Activated CD8-positive, alpha-beta memory T cell treated with anti-CD3 and anti-CD28 coated beads for 1 hour (primary cell): ENCODE measurements around the gene SLC39A11.

ENCODE experiments used
- DNase-seq, 2 donors: peaks; one replicate each; pipeline ENCODE4 v3.0.0-alpha.2; 2020; ENCODE audit warnings: low read depth in 1 of 2; ENCODE audit errors: extremely low read depth in 1 of 2

Gene SLC39A11

DNA sequence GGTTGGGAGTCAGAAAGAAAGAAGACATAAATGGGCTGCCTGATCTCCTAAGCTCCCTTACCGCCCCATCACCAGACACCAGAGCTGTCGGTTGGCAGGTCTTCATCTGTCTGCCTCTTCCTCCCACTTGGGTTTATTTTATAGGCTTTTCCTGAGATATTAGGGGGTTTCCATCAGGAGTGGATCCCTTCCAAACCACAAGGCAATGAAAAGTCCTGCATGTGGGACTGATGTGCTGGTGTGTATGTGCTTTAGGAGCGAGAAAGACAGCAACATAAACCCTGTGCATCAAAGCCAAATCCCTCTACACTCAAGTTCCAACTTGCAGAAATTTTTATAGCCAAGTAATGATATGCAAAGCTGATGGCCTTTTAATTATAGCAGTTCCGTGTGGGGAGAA is 389.5 kb downstream of the SLC39A11 start:
- no peak for DNase-seq

DNA sequence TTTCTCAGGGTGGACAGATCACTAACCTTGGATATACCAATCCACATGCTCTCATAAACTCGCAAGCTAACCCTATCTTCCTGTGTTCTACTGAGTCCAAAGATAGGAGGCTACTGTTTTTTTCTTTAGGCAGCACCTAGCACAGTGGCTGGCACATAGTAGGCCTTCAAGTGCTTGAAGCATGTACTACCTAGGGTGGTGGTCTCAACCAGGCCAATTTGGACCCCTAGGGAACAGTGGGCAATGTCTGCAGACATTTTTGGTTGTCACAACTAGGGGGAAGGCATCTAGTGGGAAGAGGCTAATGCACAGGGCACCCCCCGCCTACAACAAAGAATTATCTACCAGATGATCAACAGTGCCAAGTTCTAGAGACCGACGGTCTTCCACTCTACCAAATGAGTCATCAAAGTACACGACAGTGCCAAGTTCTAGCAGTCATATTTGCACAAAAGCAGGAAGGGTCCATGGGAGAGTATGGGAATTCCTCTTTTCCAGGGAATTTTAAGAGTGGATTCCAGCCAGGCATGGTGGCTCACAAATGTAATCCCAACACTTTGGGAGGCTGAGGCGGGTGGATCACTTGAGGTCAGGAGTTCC is 390.3 kb downstream of the SLC39A11 start:
- DNase-seq, result no peak

DNA sequence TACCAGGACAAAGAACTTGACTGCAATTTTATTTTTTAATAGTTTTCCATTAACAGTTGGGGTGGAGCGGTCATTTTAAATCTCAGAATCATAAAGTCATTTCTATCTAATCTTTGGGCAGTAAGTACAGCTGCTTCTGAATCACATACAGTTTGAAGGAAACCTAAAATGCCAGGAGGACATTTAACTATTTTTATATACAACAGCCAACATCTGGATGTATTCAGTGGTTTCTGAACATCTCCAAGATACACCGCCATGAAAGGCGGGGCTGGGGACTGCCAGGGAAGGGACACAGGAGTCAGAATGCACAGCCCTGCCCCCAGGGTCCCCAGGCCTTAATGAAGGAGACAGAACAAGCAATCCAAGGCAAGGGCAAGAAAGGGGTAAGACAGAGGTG is 392.3 kb downstream of the SLC39A11 start:
- DNase-seq, result no peak

DNA sequence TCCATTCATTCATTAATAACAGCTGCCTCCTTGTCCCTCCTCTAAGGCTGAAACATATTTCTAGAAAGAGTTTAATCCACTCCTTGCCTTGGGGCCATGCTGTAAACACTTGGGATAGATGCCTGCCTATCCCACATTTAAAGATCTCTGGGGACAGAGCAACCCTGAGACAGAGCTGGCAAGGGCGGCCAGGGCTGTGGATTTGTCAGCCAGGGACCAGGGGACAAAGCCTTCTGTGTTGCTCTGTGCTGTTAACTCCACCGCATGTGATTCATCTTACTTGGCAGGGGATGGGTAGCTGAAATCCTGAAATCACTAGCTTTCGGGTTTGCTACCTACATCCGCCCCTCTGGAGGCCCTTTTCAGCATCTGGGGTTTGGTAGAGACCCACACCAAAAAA is 392.9 kb downstream of the SLC39A11 start:
- no peak for DNase-seq

DNA sequence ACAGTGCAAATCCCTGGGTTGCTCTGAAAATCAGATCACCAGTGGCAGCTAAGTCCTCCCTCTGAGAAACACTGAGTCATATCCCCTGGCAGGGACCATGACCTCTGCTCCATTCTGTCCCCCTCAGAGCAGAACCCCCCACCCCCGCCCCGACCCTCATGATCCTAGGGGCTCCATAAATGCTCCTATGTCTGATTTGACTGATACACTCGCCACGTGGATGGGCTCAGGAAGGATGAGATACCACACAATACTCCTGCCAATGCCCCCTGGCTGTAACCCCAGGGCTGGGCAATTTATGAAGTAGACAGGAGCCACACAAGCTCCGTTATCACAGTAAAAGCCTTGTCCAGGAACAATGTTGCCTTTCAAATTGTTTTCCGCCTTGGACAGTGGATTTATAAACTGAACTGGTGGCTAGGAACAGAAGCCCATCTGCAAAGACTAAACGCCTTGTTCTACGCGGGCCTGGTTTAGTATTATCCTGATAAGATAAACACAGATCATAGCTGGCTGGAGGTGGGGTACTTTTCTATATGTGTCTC is 394.8 kb downstream of the SLC39A11 start:
- no peak for DNase-seq

DNA sequence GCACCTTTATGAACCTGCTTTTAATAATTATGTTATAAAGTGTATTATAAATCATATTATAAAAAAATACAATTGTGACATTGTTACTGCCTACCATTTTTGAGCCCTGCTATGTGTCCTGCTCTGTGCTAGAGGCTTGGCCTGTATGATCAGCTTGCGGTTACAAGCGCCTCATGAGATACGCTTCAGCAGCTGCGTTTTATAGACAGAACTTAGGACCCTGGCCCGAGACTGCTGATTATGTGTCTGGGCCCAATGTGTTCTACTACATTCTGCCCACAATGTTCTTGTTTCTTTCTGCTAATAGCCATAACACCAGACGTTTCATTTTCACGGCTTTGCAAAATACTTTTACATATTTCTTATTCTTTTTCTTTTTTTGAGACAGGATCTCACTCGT is 395.8 kb downstream of the SLC39A11 start:
- no peak for DNase-seq

DNA sequence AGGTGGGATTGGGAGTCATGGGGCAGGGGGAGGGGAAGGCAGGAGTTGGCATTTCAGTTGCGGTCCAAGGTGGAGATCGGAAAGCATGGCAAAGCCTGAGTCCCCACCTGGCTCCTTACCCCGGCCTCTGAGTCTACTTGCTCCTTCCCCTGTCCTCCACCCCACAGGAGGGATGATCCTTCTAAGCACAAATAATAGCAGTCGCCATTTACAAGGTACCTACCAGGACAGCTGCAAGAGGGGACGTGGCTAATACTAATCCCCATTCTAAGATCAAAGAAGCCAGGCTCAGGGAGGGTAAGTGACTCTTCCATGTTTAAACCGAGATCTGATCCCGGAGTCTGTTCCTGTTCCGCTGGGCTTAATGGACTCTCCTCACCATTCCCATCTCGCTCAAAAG is 396.3 kb downstream of the SLC39A11 start:
- no peak for DNase-seq

DNA sequence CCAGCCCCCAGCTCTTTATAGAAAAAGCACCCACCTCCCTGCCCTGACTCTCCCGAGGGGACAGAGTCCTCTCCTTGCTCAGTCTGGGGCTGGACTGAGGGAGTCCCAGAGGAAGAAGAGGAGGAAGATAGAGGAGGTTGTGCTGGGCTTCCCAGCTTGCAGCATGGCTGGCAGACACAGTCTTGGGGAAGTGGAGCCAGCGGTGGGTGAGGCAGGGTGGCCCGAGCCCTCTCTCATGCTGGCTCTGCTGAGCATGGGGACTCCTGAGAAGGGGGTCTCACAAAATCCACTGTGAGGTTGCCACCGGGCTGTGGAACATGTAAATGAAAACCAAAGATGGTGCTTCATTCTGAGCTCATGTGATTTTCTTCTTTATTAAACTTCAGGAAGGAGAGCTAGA is 398.5 kb downstream of the SLC39A11 start:
- no peak for DNase-seq

DNA sequence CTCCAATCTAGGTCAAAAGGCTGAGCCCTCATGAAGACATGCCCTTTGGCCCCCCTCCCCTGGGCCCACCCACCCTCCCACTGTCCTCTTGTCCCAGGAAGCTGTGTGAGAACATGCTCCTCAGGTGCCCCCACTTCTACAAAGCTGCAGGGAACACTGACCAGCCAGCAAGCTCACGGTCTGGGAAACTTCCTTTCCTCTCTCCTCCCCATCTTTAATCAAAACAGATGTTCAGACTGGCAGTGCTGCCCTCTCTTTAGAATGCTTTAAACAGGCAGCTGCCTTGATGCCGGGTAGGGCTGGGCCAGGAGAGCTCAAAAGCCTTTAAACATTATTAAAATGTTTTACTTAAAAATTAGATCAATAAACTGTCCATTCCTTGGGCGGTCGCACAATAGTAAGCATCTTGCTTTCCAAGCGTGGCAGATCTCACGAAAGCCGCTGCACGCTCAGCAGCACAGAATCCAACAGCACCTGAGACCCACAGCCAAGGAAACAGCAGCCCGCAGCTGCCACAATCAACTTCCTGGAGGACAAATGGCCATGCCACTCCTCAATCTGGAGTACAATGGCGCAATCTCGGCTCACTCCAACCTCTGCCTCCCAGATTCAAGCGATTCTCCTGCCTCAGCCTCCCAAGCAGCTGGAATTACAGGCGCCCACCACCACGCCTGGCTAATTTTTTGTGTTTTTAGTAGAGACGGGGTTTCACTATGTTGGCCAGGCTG is 399.2 kb downstream of the SLC39A11 start:
- DNase-seq, result no peak

DNA sequence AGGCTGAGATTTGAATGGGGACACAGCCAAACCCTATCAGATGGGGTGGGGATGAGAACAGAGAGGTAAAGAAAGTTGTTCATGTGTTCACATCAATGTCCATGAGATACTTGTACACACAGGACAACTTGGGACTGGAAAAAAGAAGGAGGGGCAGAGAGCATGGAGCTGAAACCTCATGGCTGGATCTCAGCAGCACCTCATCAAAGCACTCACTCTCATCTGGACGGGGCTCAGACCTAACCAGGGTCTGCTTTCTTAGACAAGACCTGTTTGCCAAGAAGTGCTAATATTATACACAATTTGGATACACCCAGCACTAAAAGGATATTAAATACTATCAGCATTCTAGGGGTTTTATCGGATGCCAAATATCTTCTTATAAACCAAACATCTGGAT is 399.8 kb downstream of the SLC39A11 start:
- no peak for DNase-seq

DNA sequence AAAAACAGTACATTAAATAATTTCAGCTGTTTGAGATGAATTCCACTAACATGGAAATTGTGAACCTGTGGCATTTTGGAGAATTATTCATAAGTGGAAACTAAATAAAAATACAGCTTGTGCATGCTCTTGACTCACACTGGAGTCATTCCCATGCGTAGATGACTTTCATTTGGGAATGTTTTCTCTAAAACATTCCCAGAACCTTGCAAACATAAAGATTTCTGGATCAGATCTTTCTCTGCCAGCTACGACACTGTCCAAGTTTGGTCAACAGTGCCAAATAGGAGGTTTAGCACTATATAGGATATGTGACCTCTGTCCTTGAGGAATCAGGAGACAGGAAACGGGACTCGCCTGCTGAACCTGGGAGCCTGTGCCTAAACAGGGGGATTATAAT is 400.9 kb downstream of the SLC39A11 start:
- no peak for DNase-seq

DNA sequence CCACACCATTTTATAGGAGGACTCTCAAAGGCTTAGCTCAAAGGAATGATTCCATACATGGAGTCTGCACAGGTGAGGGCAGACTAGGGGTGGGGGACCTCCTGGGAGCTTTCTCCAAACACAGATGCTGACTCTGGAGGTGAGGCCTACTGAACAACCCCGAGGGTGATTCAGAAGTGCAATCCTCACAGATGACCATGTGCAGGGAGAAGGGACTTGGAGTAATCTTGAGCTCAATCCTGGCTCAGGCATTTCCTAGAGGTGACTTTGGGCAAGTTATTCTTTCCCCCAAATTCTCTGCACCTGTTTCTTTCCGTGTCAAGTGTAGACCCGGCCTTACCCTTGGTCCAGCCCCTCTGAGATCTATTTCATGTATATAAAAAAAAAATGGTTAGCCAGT is 401.5 kb downstream of the SLC39A11 start:
- DNase-seq, result no peak

DNA sequence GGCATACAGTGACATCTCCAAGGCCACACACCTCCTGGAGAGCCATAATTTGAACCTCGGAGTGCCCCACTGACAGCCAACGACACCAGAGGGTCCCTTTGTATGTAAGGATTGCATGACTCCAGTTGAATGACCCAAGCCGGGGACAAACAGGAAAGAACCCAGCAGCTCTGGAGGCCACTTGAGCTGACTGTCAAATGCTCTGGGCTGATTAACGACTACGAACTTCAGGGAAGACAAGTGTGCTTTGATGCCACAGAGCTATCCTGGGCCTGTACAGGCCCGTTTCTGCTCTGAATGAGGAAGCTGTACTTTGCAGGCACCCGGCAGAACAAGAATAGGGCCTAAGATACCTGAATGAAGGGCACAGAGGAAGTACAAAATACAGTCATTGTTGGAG is 404.6 kb downstream of the SLC39A11 start:
- no peak for DNase-seq

DNA sequence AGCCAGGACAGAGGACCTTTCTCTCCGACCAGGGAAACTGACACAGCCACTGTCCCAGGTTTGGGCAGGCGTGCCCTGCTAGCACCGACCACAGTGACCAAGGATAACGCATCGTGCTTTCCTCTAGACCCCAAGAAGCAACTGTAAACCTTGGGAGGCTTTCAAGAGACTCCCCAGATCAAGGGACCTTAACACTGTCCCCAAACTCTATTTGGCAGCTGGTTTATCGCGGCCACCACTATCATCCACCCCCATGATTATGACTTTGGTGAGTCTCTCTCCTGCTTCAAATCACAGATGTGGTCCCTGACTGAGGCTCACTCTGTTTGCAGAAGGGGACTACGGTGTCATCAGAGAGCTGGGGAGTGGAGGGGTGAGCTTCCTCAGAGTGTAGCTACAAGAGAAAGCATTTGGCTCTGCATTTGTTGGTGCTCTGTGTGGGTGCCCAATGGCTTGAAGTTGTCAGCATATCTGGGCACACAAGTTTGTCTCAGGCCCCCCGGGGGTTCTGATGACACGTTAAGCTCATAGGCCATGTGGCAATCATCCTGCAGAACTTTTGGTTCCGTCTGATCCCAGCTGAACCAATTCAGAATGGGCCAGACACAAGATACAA is 408.0 kb downstream of the SLC39A11 start:
- no peak for DNase-seq

DNA sequence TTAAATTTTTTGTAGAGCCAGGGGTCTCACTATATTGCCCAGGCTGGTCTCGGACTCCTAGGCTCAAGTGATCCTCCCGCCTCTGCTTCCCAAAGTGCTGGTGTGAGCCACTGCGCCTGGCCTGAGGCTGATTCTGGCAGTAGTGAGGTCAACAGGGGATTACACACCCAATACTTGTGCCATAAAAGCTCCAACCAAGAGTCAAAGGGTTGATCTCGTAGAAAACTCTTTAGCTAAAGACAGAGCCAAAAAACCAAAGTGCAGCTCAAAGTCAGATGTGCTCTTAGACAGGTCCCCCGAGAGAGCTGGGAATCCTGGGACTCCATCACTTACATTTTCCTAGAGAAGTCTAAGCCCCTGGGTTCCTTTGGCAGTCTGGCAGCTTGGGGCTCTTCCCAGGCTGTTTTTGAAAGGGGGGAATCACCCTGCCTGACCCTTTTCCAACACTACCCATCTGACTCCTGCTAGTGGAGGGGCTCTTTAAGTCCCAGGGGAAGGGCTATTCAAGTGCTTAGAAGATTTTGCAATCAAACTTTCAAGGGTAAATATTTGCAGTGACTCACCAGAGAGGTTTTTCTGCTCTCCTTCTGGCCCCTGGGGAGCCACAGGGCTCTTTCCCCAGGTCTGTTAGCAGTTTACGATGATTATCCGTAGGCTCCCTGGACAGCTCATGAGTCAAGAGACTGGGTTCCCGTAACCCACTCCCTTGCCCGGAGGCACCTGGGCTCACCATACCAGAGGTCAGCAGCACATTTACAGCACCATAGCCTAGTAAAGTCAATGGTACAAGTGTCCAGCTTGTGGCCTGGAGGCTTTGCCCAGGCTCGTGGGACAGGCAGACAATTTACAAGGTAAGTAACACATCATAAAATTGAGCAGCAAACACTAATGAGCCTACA is 408.7 kb downstream of the SLC39A11 start:
- DNase-seq, result no peak

DNA sequence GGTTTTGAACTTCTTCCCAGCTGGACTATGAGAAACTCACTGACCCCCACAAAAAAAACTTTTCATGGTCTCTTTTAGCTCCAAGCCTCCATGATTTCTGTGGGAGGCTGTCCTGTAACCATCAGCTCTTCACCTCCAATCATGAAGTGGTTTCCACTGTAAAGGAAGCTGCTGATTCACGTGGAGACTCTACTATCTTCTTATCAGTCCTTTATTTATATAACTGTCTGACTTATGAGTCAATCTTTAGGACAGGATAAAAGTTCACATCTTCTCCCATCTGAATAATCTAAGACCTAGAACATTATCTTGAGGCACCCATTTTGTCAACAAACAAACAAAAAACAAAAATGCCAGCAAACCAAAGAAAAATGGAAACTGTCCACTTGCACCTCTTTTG is 409.9 kb downstream of the SLC39A11 start:
- no peak for DNase-seq

DNA sequence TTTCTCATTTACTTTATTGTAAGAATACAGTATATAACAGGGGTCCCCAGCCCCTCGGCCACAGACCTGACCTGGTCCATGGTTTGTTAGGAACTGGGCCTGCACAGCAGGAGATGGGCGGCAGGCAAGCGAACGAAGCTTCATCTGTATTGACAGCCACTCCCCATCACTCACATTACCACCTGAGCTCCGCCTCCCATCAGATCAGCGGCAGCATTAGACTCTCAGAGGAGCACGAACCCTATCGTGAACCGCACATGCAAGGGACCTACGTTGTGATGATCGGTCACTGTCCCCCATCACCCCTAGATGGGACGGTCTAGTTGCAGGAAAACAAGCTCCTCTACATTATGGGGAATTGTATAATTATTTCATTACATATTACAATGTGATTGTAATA is 410.6 kb downstream of the SLC39A11 start:
- no peak for DNase-seq

DNA sequence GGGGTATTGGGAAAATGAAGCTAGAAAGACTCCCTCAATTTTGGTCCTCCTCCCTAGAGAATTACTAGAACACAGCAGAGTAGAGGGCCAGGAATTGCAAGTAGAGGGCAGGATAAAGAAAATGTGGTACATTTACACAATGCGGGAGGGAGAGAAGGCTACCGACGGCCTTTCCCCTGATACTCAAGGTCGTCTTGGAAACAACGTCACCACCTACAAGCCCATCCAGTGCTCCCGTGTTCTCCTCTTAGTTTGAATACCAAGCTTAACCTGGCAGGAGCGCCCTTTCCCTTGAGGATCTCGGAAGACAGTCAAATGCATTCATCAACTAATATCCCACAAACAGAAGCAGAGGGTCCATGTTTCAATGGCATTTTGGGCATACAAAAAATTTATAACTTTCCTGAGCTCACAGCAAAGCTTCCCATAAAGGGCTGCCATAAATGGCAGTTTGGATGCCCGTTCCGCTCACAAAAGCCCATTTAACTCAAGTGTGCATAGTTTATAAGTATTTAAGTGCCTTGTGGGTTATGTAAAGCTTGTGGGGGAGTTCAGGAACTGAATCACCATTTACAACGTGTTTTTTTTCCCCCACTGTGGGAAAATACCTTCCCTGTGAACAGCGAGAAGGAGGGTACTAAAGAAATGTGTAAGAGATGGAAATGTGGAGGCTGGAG is 414.6 kb downstream of the SLC39A11 start:
- no peak for DNase-seq

DNA sequence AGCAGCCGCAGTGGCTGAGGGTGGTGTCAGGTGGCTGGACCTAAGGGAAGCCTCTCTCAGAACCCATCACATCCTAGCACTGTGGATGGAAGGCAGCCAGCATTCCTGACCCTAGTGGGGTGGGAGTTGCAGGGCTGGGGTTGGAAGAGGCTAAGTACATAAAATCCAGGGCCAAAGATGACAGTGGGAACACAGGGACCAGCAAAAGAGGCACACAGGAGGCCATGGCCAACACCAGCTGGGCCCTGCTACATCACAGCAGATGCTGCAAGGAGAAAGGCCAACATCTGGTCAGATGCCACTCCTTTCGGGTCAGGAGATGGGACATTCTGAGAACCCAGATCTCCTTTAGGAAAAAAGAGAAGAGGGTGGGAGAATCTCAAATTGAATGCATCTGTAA is 415.4 kb downstream of the SLC39A11 start:
- DNase-seq, result no peak

DNA sequence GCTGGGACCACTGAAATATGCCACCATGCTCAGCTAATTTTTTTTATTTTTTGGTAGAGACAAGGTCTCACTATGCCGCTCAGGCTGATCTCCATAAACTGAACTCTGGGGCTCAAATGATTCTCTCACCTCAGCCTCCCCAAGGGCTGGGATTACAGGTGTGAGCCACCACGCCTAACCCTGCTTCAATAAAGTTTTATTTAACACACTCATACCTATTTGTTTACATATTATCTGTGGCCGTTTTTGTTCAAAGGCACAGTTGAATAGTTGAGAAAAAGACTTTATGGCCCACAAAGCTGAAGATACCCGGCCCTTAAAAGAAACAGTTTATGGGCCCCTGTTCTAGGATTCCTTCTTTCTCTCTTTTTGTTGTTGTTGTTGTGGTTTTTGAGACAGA is 419.8 kb downstream of the SLC39A11 start:
- DNase-seq, result no peak

DNA sequence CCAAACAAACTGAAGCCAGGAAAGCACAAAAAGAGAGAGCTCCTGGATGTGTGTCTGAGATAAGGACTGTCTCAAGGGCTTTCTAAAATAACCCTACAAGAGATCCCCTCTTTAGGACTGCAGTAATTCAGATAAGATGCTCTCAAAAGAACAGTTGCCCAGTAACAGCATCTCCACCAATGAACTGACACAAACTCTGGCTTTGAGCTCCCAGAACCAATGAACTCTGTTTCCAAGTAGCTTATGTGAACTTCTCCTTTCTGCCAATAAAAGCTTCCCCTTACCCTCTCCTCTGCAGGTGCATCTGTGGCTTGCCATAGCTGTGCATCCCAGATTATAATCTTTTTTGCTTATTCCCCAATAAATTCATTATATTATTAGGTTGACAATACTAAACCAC is 421.5 kb downstream of the SLC39A11 start:
- DNase-seq, result no peak
